GM18519 (cell line): ENCODE results near the gene TMEM169.
"Not testable (repeated sequence)": the region's sequence is repeated elsewhere in the genome, so short reads cannot be mapped to it uniquely, and the experiment has no call there.

Source experiments
- ATAC-seq: cut with Tn5 transposase; IDR thresholded peaks from one replicate; pipeline ENCODE4 v1.9.1; 2021; ENCODE audit warnings: mild to moderate bottlenecking, moderate library complexity; ENCODE audit not compliant: unreplicated experiment, low FRiP score

The TMEM169 gene

GRCh38 chr2:216070195-216070594 is 11.5 kb upstream of the TMEM169 start:
- no peak for ATAC-seq

GRCh38 chr2:216071111-216071851 is 10.4 kb upstream of the TMEM169 start:
- ATAC-seq = no peak

GRCh38 chr2:216072473-216072872 is 9.2 kb upstream of the TMEM169 start:
- ATAC-seq = no peak

- no peak for ATAC-seq
These were observed 7.9 kb upstream of the TMEM169 start for GRCh38 chr2:216073773-216074172.

GRCh38 chr2:216074380-216074779 is 7.3 kb upstream of the TMEM169 start:
- ATAC-seq = no peak

- ATAC-seq = no peak
These were observed 6.9 kb upstream of the TMEM169 start for GRCh38 chr2:216074794-216075193.

- no peak for ATAC-seq
These were observed 5.9 kb upstream of the TMEM169 start for GRCh38 chr2:216075510-216076485.

GRCh38 chr2:216078776-216079175 is 2.9 kb upstream of the TMEM169 start:
- ATAC-seq = no peak

GRCh38 chr2:216080048-216080447 is 1.7 kb upstream of the TMEM169 start:
- ATAC-seq = not testable (repeated sequence)

- no peak for ATAC-seq
These were observed 707 bp upstream of the TMEM169 start for GRCh38 chr2:216081012-216081411.

- no peak for ATAC-seq
These were observed 495 bp downstream of the TMEM169 start for GRCh38 chr2:216082117-216082711.

GRCh38 chr2:216082805-216083204 is 1.1 kb downstream of the TMEM169 start:
- ATAC-seq = no peak

GRCh38 chr2:216083464-216084281 is 2.0 kb downstream of the TMEM169 start:
- ATAC-seq = no peak

GRCh38 chr2:216084547-216084946 is 2.8 kb downstream of the TMEM169 start:
- no peak for ATAC-seq

GRCh38 chr2:216086207-216086893 is 4.6 kb downstream of the TMEM169 start:
- ATAC-seq = no peak

- ATAC-seq = peak; percentile 65
These were observed 8.7 kb downstream of the TMEM169 start for GRCh38 chr2:216090369-216090786.

- no peak for ATAC-seq
These were observed 10.9 kb downstream of the TMEM169 start for GRCh38 chr2:216092646-216093045.

GRCh38 chr2:216094701-216095100 is 13.0 kb downstream of the TMEM169 start:
- ATAC-seq = no peak

GRCh38 chr2:216098421-216099334 is 17.0 kb downstream of the TMEM169 start:
- no peak for ATAC-seq
